HCT116 (cell line): ENCODE results near the gene LYSMD3. TPM values are rescaled to one million over a fixed set of nuclear protein-coding genes. Genes with fewer than 3 reads are reported as not detected.

Source experiments
- ATAC-seq: fragments of 200-7000 bp; cut with Tn5 transposase; 2 replicates; pipeline ENCODE4 v1.9.1; 2020; ENCODE audit warnings: mild to moderate bottlenecking, moderate library complexity
- BruUV-seq: library from RNA; stranded (reverse); fragments of 400-500 nt; replicated peaks from 2 replicates; lab custom pipeline; 2021; lab: Mats Ljungman, UMichigan
- CTCF ChIA-PET: fragments of 300-600 bp; sonication (Branson Sonifier 250); formaldehyde crosslinking; loops from one replicate; lab custom pipeline; 2021; ENCODE audit warnings: antibody characterized with exemption; lab: Charles Lee
- POLR2A ChIA-PET: fragments of 300-600, 350-600 bp; sonication (Branson Sonifier 250); formaldehyde crosslinking; loops from one replicate; lab custom pipeline; 2021; ENCODE audit warnings: antibody characterized with exemption; lab: Charles Lee
- RAD21 ChIA-PET, 2 experiments: fragments of 300-600 bp; sonication (Branson Sonifier 250); formaldehyde crosslinking; loops; one replicate each; lab custom pipeline; 2023; ENCODE audit warnings: low total read pairs in 2 of 2; ENCODE audit not compliant: uncharacterized antibody in 2 of 2, unreplicated experiment in 2 of 2, low non-redundant PET in 1 of 2; lab: Charles Lee
- DNase-seq: peaks from one replicate; pipeline ENCODE4 v3.0.0-alpha.2; 2010; ENCODE audit warnings: low read depth, low spot score
- H2AFZ ChIP-seq: fragments of 200-600 bp; shearing (Covaris generic), sonication (generic); 2 replicates; pipeline ENCODE4 v1.6.1; 2017; ENCODE audit warnings: low read depth, mixed run types, mixed read lengths, antibody characterized with exemption, low read length; ENCODE audit not compliant: poor library complexity, severe bottlenecking
- H3K27ac ChIP-seq: 2 replicates; pipeline ENCODE4 v1.5.1; 2012; ENCODE audit warnings: low read depth, low read length
- H3K27me3 ChIP-seq: fragments of 200-600 bp; sonication (generic); 2 replicates; pipeline ENCODE4 v1.6.1; 2016; ENCODE audit warnings: mixed run types, low read length, mixed read lengths; ENCODE audit not compliant: insufficient read depth
- H3K36me3 ChIP-seq, 2 experiments: fragments of 200-500 bp in 1 of 2; fragments of 200-600 bp in 1 of 2; sonication (Bioruptor generic) in 1 of 2; sonication (generic) in 1 of 2; 2 replicates each; pipeline versions ENCODE4 v1.5.1 to v1.6.1; 2014 to 2016; ENCODE audit warnings: low read length in 2 of 2, inconsistent platforms in 1 of 2, mixed read lengths in 1 of 2, mixed run types in 1 of 2; ENCODE audit not compliant: insufficient read depth in 2 of 2, control insufficient read depth in 1 of 2
- H3K4me1 ChIP-seq, 2 experiments: fragments of 200-600 bp in 1 of 2; sonication (generic) in 1 of 2; 2 replicates each; pipeline versions ENCODE4 v1.5.1 to v1.6.1; 2012 to 2017; ENCODE audit warnings: low read length in 2 of 2, inconsistent platforms in 1 of 2, mild to moderate bottlenecking in 1 of 2, mixed read lengths in 1 of 2, mixed run types in 1 of 2, moderate library complexity in 1 of 2; ENCODE audit not compliant: insufficient read depth in 2 of 2, control insufficient read depth in 1 of 2
- H3K4me2 ChIP-seq: fragments of 200-600 bp; sonication (generic); 2 replicates; pipeline ENCODE4 v1.6.1; 2017; ENCODE audit warnings: mixed run types, low read length, mixed read lengths
- H3K4me3 ChIP-seq, 2 experiments: fragments of 200-600 bp in 1 of 2; sonication (generic) in 1 of 2; replicated peaks in 1 of 2; 2 replicates each; pipeline ENCODE4 v1.5.1; 2011 to 2016; ENCODE audit warnings: low read length in 2 of 2, control low read depth in 1 of 2, low read depth in 1 of 2, mild to moderate bottlenecking in 1 of 2, mixed read lengths in 1 of 2, mixed run types in 1 of 2
- H3K79me2 ChIP-seq: fragments of 200-600 bp; sonication (generic); 2 replicates; pipeline ENCODE4 v1.6.1; 2017; ENCODE audit warnings: mild to moderate bottlenecking, mixed run types, low read length, moderate library complexity, mixed read lengths; ENCODE audit not compliant: insufficient read depth
- H3K9ac ChIP-seq: fragments of 200-600 bp; sonication (generic); 2 replicates; pipeline ENCODE4 v1.6.1; 2016; ENCODE audit warnings: low read length, mixed read lengths
- H3K9me2 ChIP-seq: fragments of 200-600 bp; sonication (generic), shearing (Covaris generic); 2 replicates; pipeline ENCODE4 v1.6.1; 2017; ENCODE audit warnings: mixed run types, mild to moderate bottlenecking, moderate library complexity; ENCODE audit not compliant: insufficient read depth
- H3K9me3 ChIP-seq, 2 experiments: fragments of 200-500 bp in 1 of 2; fragments of 200-600 bp in 1 of 2; sonication (Bioruptor generic) in 1 of 2; sonication (generic) in 1 of 2; 2 replicates each; pipeline ENCODE4 v1.6.1; 2014 to 2017; ENCODE audit warnings: low read length in 2 of 2, mixed read lengths in 2 of 2, inconsistent platforms in 1 of 2, low read depth in 1 of 2, mild to moderate bottlenecking in 1 of 2, mixed run types in 1 of 2, moderate library complexity in 1 of 2; ENCODE audit not compliant: control insufficient read depth in 1 of 2, insufficient read depth in 1 of 2
- H4K20me1 ChIP-seq: fragments of 200-600 bp; sonication (generic), shearing (Covaris generic); 2 replicates; pipeline ENCODE4 v1.6.1; 2017; ENCODE audit warnings: mixed run types, mild to moderate bottlenecking, moderate library complexity; ENCODE audit not compliant: insufficient read depth
- ATF3 ChIP-seq: IDR thresholded peaks from 2 replicates; pipeline ENCODE4 v1.6.1; 2012
- CBX3 ChIP-seq: IDR thresholded peaks from 2 replicates; pipeline ENCODE4 v1.6.1; 2012; ENCODE audit warnings: low read depth
- CEBPB ChIP-seq: IDR thresholded peaks from 2 replicates; pipeline ENCODE4 v1.6.1; 2012; ENCODE audit warnings: low read depth
- CTCF ChIP-seq, 3 experiments: fragments of 200-600 bp in 1 of 3; sonication (generic) in 1 of 3; IDR thresholded peaks in 2 of 3; conservative IDR thresholded peaks in 1 of 3; 2 replicates each; pipeline ENCODE4 v1.5.1; 2012 to 2017; ENCODE audit warnings: low read depth in 2 of 3, low read length in 2 of 3, antibody characterized with exemption in 1 of 3, borderline replicate concordance in 1 of 3, control low read depth in 1 of 3, mild to moderate bottlenecking in 1 of 3, mixed read lengths in 1 of 3, mixed run types in 1 of 3, moderate library complexity in 1 of 3; ENCODE audit not compliant: insufficient read depth in 1 of 3
- EZH2 ChIP-seq: fragments of 200-600 bp; sonication (generic); IDR thresholded peaks from 2 replicates; pipeline ENCODE4 v1.6.1; 2017; ENCODE audit warnings: antibody characterized with exemption, mixed run types
- FOSL1 ChIP-seq: IDR thresholded peaks from 2 replicates; pipeline ENCODE4 v1.6.1; 2012; ENCODE audit warnings: low read depth
- MAX ChIP-seq: IDR thresholded peaks from 2 replicates; pipeline ENCODE4 v1.6.1; 2012
- POLR2AphosphoS5 ChIP-seq: IDR thresholded peaks from 2 replicates; pipeline ENCODE4 v1.6.1; 2011; ENCODE audit warnings: mild to moderate bottlenecking, low read depth, low read length, moderate library complexity
- REST ChIP-seq: IDR thresholded peaks from 2 replicates; pipeline ENCODE4 v1.6.1; 2012; ENCODE audit warnings: low read depth
- SIN3A ChIP-seq: IDR thresholded peaks from 2 replicates; pipeline ENCODE4 v1.6.1; 2012; ENCODE audit warnings: low read depth
- SP1 ChIP-seq: IDR thresholded peaks from 2 replicates; pipeline ENCODE4 v1.6.1; 2012; ENCODE audit warnings: low read depth
- TCF7L2 ChIP-seq: IDR thresholded peaks from 2 replicates; pipeline ENCODE4 v1.7.0; 2011; ENCODE audit warnings: borderline replicate concordance, inconsistent platforms; ENCODE audit not compliant: insufficient read depth, insufficient read length; ENCODE audit errors: extremely low read depth
- YY1 ChIP-seq: IDR thresholded peaks from 2 replicates; pipeline ENCODE4 v1.6.1; 2011; ENCODE audit warnings: low read length, low read depth, moderate library complexity, mild to moderate bottlenecking; ENCODE audit not compliant: insufficient replicate concordance; ENCODE audit errors: extremely low read depth
- ZFX ChIP-seq: fragments of 450-650 bp; IDR thresholded peaks from 2 replicates; pipeline ENCODE4 v1.6.1; 2017
- intact Hi-C: fragments of 100-400 bp; cut with micrococcal nuclease; formaldehyde crosslinking; loops from 2 replicates; pipeline ENCODE4 v1.10.0; 2022
- total RNA-seq: library from RNA; stranded (reverse); gene quantifications from one replicate; pipeline ENCODE4 v1.2.1, GENCODE V29; 2021; ENCODE audit not compliant: unreplicated experiment

The LYSMD3 gene
- total RNA-seq, 1 experiment from 2014 or later, result 18.0 TPM

GRCh38 chr5:90528601-90529193 is 687 bp downstream of the LYSMD3 start:
- DNase-seq (no peak), ATAC-seq (no peak)
- TF ChIP-seq SIN3A, result 0 out of 2 replicates have a peak, but pooled peaks have one; percentile 63
- TF ChIP-seq SP1, result no peak
- Histone ChIP-seq H4K20me1 (no peaks in the 10 kb centered on the region), H3K4me2 (peak overlapping the region; percentile 92), H3K27ac (peak overlapping the region; percentile 77), H3K27me3 (no peaks in the 10 kb centered on the region), H3K9ac (peak overlapping the region; percentile 70), H3K4me3 (peak overlapping the region; percentile 83 to 89), H3K36me3 (peaks cover 0 to 7% of the 10 kb centered on the region in 2 experiments; a peak in 2 of 4 replicates), H3K9me3 (no peaks in the 10 kb centered on the region), H3K4me1 (peaks cover 3 to 17% of the 10 kb centered on the region in 2 experiments; a peak in 3 of 4 replicates), H3K79me2 (peaks cover 43% of the 10 kb centered on the region), H2AFZ (no peak overlapping the region), H3K9me2 (no peaks in the 10 kb centered on the region)
- ChIA-PET CTCF (no interaction called here), RAD21 (no interaction called here), POLR2A (no interaction called here)
- intact Hi-C loops, result loop anchor here (1.0 to 5.0 kb wide), 2 partner anchors 56 to 89 kb away; partner anchors contain the start of genes MBLAC2 and POLR3G
- BruUV-seq, result TSS peak; percentile 57

- CTCF ChIA-PET, result no interaction called here
- H3K79me2 ChIP-seq, result no peaks in the 10 kb centered on the region; the same call in 1 of the 2 replicates
- no peaks in the 10 kb centered on the region; the same call in 1 of the 2 replicates for H4K20me1 ChIP-seq
- H3K36me3 ChIP-seq, result peaks cover 0 to 12% of the 10 kb centered on the region in 2 experiments; a peak in 2 of 4 replicates
- no peak overlapping the region for H3K4me2 ChIP-seq
- intact Hi-C loops, result no loop called here
- POLR2A ChIA-PET, result no interaction called here
- RAD21 ChIA-PET, result no interaction called here
- no peak overlapping the region for H3K27ac ChIP-seq
- H3K9me2 ChIP-seq, result no peaks in the 10 kb centered on the region
- ATAC-seq, result no peak
- no peaks in the 10 kb centered on the region for H3K9me3 ChIP-seq
- no peaks in the 10 kb centered on the region for H3K27me3 ChIP-seq
- no peak overlapping the region for H3K9ac ChIP-seq
- DNase-seq, result no peak
- no TSS peak for BruUV-seq
- H2AFZ ChIP-seq, result no peak overlapping the region
- H3K4me1 ChIP-seq, result peaks cover 0 to 6% of the 10 kb centered on the region in 2 experiments; a peak in 1 of 4 replicates
- no peak overlapping the region for H3K4me3 ChIP-seq
- no peak for TF ChIP-seq EZH2
- no peak for TF ChIP-seq REST
- TF ChIP-seq POLR2AphosphoS5, result no peak
- TF ChIP-seq ZFX, result no peak
- TF ChIP-seq ATF3, result no peak
- TF ChIP-seq MAX, result no peak
- TF ChIP-seq CBX3, result no peak
- TF ChIP-seq SIN3A, result no peak
- no peak for TF ChIP-seq YY1
- TF ChIP-seq TCF7L2, result no peak
- TF ChIP-seq CTCF (IDR thresholded peaks at IDR 0.05 in 2 of 3, conservative IDR thresholded peaks at IDR 0.05 in 1 of 3; ENCODE audit: borderline replicate concordance in 1 of 3, insufficient read depth in 1 of 3, low read depth in 2 of 3, low read length in 2 of 3), result no peak
- no peak for TF ChIP-seq CEBPB
- TF ChIP-seq FOSL1, result no peak
Observed at GRCh38 chr5:90519081-90519480, 10.3 kb downstream of the LYSMD3 start.
